HG02943 (cell line): Measurements from ENCODE around the gene SLC35E2B.
"Not testable (repeated sequence)": the region's sequence is repeated elsewhere in the genome, so short reads cannot be mapped to it uniquely, and the experiment has no call there.

Experiments used
- ATAC-seq: cut with Tn5 transposase; IDR thresholded peaks from one replicate; pipeline ENCODE4 v1.9.1; 2021; ENCODE audit warnings: mild to moderate bottlenecking, low read depth, moderate library complexity; ENCODE audit not compliant: unreplicated experiment

SLC35E2B gene

DNA sequence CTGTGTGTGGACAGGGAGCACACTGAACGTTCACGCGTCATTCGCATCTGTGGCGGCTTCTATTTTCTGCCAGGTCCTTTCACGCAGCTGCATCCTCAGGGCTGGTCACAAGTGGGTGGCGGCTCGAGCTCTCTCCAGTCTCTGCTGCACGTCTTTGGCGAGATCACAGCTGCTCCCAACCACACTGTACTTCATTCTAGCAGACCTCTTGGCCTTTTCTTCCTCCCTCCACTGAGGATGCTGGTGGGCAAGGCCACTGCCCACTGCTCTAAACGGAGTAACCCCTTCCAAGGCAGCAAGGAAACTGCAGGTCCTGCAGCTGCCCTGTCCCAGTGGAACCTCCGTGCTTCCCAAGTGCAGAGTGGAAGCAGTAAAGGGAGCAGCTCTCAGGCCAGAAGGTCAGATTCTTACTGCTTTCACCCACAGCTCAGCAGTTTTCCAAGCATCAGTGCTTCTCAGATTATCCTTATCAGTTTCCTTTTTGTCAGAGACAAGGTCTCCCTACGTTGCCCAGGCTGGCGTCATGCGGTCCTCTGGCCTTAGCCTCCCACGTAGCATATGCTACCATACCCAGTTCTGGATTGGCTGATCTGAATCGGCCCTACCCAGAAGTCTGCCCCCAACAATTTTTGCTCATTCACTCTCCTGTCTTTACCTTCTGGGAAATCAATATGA lies 44.9 kb downstream of the SLC35E2B start:
- ATAC-seq = not testable (repeated sequence)

DNA sequence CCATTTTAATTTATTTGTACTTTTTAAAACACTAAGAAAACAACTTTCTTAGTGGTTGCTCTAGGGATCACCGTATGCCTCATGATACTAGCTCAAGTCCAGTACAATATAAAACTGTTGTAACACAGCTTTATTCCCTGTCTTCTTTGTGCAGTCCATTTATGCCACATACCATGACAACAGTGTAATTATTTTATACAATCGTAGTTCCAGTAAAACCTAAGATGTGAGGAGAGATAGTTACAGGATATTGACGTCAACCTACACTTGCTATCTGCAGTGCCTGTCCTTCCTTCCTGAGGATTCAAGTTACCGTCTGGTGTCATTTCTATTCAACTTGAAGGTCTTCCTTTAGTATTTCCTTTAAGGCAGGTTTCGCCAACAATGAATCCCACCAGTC lies 46.3 kb downstream of the SLC35E2B start:
- ATAC-seq = not testable (repeated sequence)

GRCh38 chr1:1640711-1641461 lies 51.7 kb downstream of the SLC35E2B start:
- not testable (repeated sequence) for ATAC-seq

DNA sequence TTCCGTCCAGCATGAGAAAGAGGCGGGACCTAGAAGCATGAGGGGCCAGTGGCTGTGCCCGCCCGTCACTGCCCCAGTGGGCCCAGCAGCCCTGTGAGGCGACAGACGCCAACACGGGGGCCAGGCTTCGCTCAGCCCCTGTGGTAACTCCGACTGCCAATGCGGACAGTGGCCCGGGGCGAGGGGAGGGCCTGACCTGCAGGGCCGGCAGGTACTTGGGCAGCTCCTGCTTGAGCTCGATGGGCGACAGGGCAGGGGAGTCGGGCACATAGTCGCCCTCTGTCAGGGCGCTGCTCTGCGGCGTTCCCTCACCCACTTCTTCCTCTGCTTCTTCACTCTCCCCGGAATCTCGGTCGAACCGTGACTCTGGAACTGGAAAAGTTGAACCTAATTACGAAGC lies 52.5 kb downstream of the SLC35E2B start:
- not testable (repeated sequence) for ATAC-seq

DNA sequence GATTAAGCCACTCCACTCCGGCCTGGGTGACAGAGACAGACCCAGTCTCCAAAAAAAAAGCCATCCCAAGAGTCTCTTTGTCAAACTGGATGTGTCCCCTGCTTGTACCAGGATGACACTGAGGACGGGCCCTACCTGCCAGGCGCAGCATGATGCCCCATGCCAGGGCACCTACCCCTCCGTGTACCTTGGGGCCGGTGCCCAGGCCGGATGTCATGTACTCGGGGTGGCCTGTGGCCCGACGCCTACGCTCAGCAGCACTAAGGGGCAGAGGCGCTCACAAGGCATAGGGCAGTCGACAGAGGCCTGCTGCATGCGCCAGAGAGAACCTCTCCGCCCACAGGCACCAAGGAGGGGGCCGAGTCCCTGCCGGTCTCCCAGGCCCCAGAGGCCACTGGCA lies 53.2 kb downstream of the SLC35E2B start:
- ATAC-seq = not testable (repeated sequence)

GRCh38 chr1:1638528-1638927 lies 54.1 kb downstream of the SLC35E2B start:
- not testable (repeated sequence) for ATAC-seq

GRCh38 chr1:1637479-1637875 lies 55.1 kb downstream of the SLC35E2B start:
- not testable (repeated sequence) for ATAC-seq

GRCh38 chr1:1636621-1637478 lies 55.7 kb downstream of the SLC35E2B start:
- ATAC-seq = not testable (repeated sequence)

- ATAC-seq = not testable (repeated sequence)
Observed at GRCh38 chr1:1634613-1635012, 58.0 kb downstream of the SLC35E2B start.

- not testable (repeated sequence) for ATAC-seq
Observed at GRCh38 chr1:1633409-1633808, 59.2 kb downstream of the SLC35E2B start.

- no peak for ATAC-seq
Observed at GRCh38 chr1:1631782-1632420, 60.7 kb downstream of the SLC35E2B start, which contains the start of gene MMP23B. MMP23B (plus strand) TSS chr1:1632173; CDS start chr1:1632219, 46 bp downstream.

DNA sequence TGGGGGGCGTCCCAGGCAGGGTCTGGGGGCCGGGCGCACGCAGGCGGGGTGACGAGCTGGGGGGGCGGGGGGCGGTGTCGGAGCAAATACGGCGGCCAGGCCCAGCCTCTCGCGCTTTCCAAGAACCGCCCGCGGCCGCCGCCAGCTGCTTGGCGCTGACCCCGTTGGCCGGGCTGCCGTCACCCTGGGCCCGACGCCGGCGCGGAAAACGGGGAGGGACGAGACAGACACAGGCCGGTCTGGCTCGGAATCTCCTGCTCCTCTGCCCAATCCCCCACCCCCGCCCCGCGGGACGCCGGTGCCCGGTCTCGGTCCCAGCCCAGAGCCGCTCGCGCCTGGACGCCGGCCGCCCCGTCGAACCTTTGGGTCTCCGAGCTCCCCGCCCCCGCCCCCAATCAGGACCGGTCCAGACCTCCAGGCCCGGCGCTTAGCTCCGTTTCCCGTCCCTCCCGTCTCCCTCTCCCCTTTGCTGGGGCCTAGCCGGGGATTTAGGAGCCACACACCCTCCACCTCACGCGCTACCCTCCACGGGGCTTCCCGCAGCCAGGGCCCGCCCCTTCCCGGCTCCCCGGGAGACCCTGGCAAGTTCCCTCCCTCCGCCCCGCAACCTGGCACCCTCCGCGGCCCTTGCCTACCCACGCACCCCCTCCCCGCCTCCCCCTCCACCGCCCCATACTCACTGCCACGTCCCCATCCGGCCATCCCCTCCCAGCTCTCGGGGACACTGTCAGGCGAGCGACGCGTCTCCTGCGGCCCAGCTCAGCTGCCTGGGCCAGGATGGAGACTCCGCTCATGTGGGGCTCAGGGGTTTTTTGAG lies 61.4 kb downstream of the SLC35E2B start:
- no peak for ATAC-seq

- ATAC-seq = no peak
Observed at GRCh38 chr1:1630191-1630964, 62.2 kb downstream of the SLC35E2B start.

DNA sequence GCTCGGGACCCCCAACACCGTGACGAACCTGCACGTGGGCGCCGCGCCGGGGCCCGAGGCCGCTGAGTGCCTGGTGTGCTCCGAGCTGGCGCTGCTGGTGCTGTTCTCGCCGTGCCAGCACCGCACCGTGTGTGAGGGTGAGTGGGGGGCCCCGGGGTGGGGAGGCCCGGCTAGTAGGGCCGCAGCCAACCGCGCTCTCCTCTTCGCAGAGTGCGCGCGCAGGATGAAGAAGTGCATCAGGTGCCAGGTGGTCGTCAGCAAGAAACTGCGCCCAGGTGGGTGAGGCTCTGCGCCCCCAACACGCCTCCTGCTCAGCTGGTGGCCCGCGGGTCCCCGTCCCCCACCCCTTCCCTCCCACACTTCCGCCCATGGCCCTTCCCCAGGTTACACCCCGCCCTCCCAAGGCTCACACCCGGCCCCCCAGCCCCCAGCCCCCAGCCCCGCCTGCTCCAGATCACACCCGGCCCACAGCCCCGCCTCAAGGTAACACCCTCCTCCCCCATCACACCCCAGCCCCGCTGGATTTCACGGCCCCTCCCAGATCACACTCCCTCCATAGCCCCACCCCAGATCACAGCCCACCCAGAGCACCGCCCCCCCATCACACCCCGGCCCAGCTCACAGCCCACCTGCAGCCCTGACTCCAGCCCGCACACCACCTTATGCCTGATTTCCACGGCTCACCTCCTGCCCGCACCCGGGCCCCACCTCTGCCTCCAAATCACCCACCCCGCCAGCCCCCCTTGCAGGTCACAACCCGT lies 63.0 kb downstream of the SLC35E2B start:
- no peak for ATAC-seq

GRCh38 chr1:1628754-1629429 lies 63.7 kb downstream of the SLC35E2B start:
- no peak for ATAC-seq

- ATAC-seq = no peak
Observed at GRCh38 chr1:1627829-1628753, 64.5 kb downstream of the SLC35E2B start.
